GM04504 (cell line): ENCODE data around the gene NUP50.

ENCODE experiments used
- DNase-seq: peaks from one replicate; pipeline ENCODE4 v3.0.0-alpha.2; 2012; ENCODE audit warnings: low read depth

The NUP50 gene

GRCh38 chr22:45208993-45209838 lies 45.5 kb downstream of the NUP50 start:
- no peak for DNase-seq

- DNase-seq = no peak
Measured at GRCh38 chr22:45210174-45210573, 46.4 kb downstream of the NUP50 start.

- DNase-seq = no peak
Measured at GRCh38 chr22:45210577-45210976, 46.9 kb downstream of the NUP50 start.

GRCh38 chr22:45210991-45211390 lies 47.3 kb downstream of the NUP50 start:
- DNase-seq = peak; percentile 82

- no peak for DNase-seq
Measured at GRCh38 chr22:45211435-45211834, 47.7 kb downstream of the NUP50 start.

GRCh38 chr22:45211848-45212247 lies 48.1 kb downstream of the NUP50 start:
- no peak for DNase-seq

GRCh38 chr22:45212306-45212709 lies 48.6 kb downstream of the NUP50 start:
- DNase-seq = peak; percentile 86

GRCh38 chr22:45212992-45213751 lies 49.4 kb downstream of the NUP50 start:
- DNase-seq = no peak

GRCh38 chr22:45216133-45217003 lies 52.6 kb downstream of the NUP50 start:
- DNase-seq = no peak

- no peak for DNase-seq
Measured at GRCh38 chr22:45217345-45217744, 53.6 kb downstream of the NUP50 start.

GRCh38 chr22:45217806-45218205 lies 54.1 kb downstream of the NUP50 start:
- no peak for DNase-seq

GRCh38 chr22:45218976-45219375 lies 55.3 kb downstream of the NUP50 start:
- DNase-seq = no peak

GRCh38 chr22:45221201-45221600 lies 57.5 kb downstream of the NUP50 start:
- DNase-seq = no peak

GRCh38 chr22:45223304-45224117 lies 59.8 kb downstream of the NUP50 start:
- no peak for DNase-seq

- no peak for DNase-seq
Measured at GRCh38 chr22:45224331-45224730, 60.6 kb downstream of the NUP50 start.

GRCh38 chr22:45224988-45225731 lies 61.4 kb downstream of the NUP50 start:
- DNase-seq = no peak

- DNase-seq = peak; percentile 64
Measured at GRCh38 chr22:45225732-45226502, 62.2 kb downstream of the NUP50 start.

- peak; percentile 54 for DNase-seq
Measured at GRCh38 chr22:45226503-45227186, 62.9 kb downstream of the NUP50 start.
